K562 (cell line): ENCODE data around the gene PRR19. TPM values are rescaled to one million over a fixed set of nuclear protein-coding genes. Genes with fewer than 3 reads are reported as not detected.

Experiments used
- CCNT2 ChIP-seq: IDR thresholded peaks from 2 replicates; pipeline ENCODE4 v1.6.1; 2011; ENCODE audit warnings: borderline replicate concordance, low read depth, mild to moderate bottlenecking, moderate library complexity, mixed read lengths, low read length; ENCODE audit not compliant: insufficient read length; ENCODE audit errors: extremely low read depth
- CXXC5 ChIP-seq: fragments of 250-450 bp; sonication (Bioruptor Pico); IDR thresholded peaks from 2 replicates; pipeline ENCODE4 v1.8.0; 2022; ENCODE audit warnings: inconsistent platforms, mild to moderate bottlenecking, moderate library complexity
- HSF4 ChIP-seq: fragments of 250-450 bp; sonication (Bioruptor Pico); IDR thresholded peaks from 2 replicates; pipeline ENCODE4 v2.1.2; 2022; ENCODE audit warnings: mild to moderate bottlenecking, moderate library complexity, borderline replicate concordance
- SMARCB1 ChIP-seq: IDR thresholded peaks from 2 replicates; pipeline ENCODE4 v1.6.1; 2011; ENCODE audit warnings: improper control_type of control experiment, low read depth; ENCODE audit not compliant: insufficient read length
- SRSF7 ChIP-seq: fragments of 200-400 bp; formaldehyde crosslinking; optimal IDR thresholded peaks from 2 replicates; pipeline ENCODE3; 2017; ENCODE audit warnings: mild to moderate bottlenecking, low read depth, low read length
- STAG1 ChIP-seq: sonication (generic); formaldehyde crosslinking; IDR thresholded peaks from 2 replicates; pipeline ENCODE4 v1.5.0; 2020; ENCODE audit warnings: missing genetic modification reagents, borderline replicate concordance
- ZBTB1 ChIP-seq: sonication (generic); formaldehyde crosslinking; IDR thresholded peaks from 2 replicates; pipeline ENCODE4 v1.8.1; 2023; ENCODE audit warnings: missing genetic modification reagents, low read depth, mild to moderate bottlenecking, borderline replicate concordance
- ZNF41 ChIP-seq: fragments of 250-450 bp; sonication (Bioruptor Pico); conservative IDR thresholded peaks from 2 replicates; pipeline ENCODE4 v1.4.0; 2020; ENCODE audit warnings: mild to moderate bottlenecking
- polyA plus RNA-seq, 8 experiments: library from polyadenylated mRNA; depleted of rRNA in 4 of 8; stranded (reverse) in 5 of 8; unstranded in 3 of 8; fragments of >200 nt; fragmentation: Nextera tagmentation in 2 of 8; fragmentation: Illumina TruSeq in 1 of 8; extraction: Ambion mirVana in 2 of 8; extraction: Trizol in 1 of 8; gene quantifications; 2 replicates each; pipeline versions ENCODE4 v1.2.1 to v1.2.3, GENCODE V29; 2011 to 2014; ENCODE audit warnings: inconsistent platforms in 1 of 8, missing spikeins in 1 of 8
- total RNA-seq, 7 experiments: library from RNA; depleted of rRNA in 6 of 7; stranded (reverse); fragments of >200 nt in 6 of 7; fragmentation: Illumina TruSeq in 2 of 7; extraction: Trizol in 2 of 7; gene quantifications; 2 replicates each; pipeline versions ENCODE4 v1.2.1 to v1.2.3, GENCODE V29; 2011 to 2021; ENCODE audit warnings: low replicate concordance in 1 of 7
- TF ChIP-seq, protein P1 (sequence below): fragments of 250-450 bp; sonication (Bioruptor Pico); IDR thresholded peaks from 2 replicates; pipeline ENCODE4 v1.4.0; 2020; ENCODE audit warnings: borderline replicate concordance
- TF ChIP-seq, protein P2 (sequence below), 3 experiments: fragments of 200-800 bp in 1 of 3; sonication (Bioruptor generic) in 1 of 3; sonication (generic) in 1 of 3; formaldehyde crosslinking in 1 of 3; IDR thresholded peaks; 2 replicates each; pipeline versions ENCODE4 v1.6.1 to v1.8.0; 2016 to 2022; ENCODE audit warnings: mild to moderate bottlenecking in 2 of 3, missing compliant biosample characterization in 2 of 3, missing genetic modification characterization in 2 of 3, missing genetic modification reagents in 1 of 3
- TF ChIP-seq, protein P3 (sequence below): sonication (generic); formaldehyde crosslinking; IDR thresholded peaks from 2 replicates; pipeline ENCODE4 v1.8.0; 2023; ENCODE audit warnings: missing genetic modification reagents, mild to moderate bottlenecking, borderline replicate concordance
- TF ChIP-seq, protein P4 (sequence below): conservative IDR thresholded peaks from 2 replicates; pipeline ENCODE4 v1.6.1; 2011; ENCODE audit warnings: low read depth, mild to moderate bottlenecking, low read length; ENCODE audit not compliant: control insufficient read depth
- TF ChIP-seq, protein P5 (sequence below): sonication (generic); formaldehyde crosslinking; IDR thresholded peaks from 2 replicates; pipeline ENCODE4 v1.8.0; 2022; ENCODE audit warnings: mild to moderate bottlenecking, missing genetic modification reagents

The PRR19 gene
- total and polyA plus RNA-seq, 9 of the 15 experiments (the other 6 are each of a cell fraction or from before 2014, with no cell fraction given): 0.10 to 1.6 (median 0.54) TPM

DNA sequence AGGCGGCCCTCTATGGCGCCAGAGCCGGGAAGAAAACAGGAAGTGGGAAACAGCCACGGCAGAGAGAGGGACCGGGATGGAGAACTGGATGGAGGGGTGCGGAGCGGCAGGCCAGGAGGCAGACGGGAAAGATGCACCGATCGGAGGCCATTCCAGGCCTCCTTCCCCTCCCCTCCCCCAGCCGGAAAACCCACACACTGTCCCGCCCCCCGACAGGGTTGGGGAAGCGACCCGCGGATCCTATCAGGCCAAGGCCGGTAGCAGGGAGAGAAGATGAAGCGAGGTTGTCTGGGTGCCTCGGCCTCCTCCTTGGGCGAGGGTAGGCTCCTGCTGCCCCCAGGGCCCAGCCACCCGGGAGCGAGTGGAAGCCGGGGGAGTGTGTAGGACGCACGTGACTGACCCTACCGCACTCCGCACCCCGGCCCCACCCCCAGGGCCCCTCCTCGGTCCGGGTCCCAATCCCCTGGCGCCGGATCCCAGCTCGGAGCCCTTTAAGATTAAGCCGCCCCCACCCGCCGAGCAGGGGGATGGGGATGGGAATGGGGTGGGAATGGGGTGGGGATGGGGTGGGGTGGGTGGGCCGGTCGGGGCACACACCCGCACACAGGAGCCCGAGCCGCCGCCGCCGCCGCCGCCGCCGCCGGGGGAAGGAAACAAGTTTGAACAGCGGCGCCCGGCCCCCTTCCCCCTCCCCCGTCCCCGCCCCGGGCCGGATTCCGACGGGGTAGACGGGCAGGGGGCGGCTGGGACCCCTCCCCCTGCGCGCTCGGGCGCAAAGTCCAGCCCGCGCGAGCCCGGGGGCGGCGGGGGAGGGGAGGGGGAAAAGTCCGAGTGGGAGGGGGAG lies 48.5 kb upstream of the PRR19 start (continued):
- TF ChIP-seq, protein P1, sequence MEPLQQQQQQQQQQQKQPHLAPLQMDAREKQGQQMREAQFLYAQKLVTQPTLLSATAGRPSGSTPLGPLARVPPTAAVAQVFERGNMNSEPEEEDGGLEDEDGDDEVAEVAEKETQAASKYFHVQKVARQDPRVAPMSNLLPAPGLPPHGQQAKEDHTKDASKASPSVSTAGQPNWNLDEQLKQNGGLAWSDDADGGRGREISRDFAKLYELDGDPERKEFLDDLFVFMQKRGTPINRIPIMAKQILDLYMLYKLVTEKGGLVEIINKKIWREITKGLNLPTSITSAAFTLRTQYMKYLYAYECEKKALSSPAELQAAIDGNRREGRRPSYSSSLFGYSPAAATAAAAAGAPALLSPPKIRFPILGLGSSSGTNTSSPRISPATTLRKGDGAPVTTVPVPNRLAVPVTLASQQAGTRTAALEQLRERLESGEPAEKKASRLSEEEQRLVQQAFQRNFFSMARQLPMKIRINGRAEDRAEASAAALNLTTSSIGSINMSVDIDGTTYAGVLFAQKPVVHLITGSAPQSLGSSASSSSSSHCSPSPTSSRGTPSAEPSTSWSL: no peak
- TF ChIP-seq, protein P2, sequence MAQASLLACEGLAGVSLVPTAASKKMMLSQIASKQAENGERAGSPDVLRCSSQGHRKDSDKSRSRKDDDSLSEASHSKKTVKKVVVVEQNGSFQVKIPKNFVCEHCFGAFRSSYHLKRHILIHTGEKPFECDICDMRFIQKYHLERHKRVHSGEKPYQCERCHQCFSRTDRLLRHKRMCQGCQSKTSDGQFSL (CRISPR knock-in tag; IDR thresholded peaks at IDR 0.05): no peak
- TF ChIP-seq, protein P2 (tag; IDR thresholded peaks at IDR 0.05): no peak
- TF ChIP-seq SMARCB1 (no peak), ZBTB1 (CRISPR knock-in tag) (no peak), CXXC5 (peak; percentile 40), ZNF41 (no peak), CCNT2 (no peak), HSF4 (CRISPR knock-in tag) (no peak), SRSF7 (no peak), STAG1 (no peak; the same call in 1 of the 2 replicates)
- TF ChIP-seq, protein P3, sequence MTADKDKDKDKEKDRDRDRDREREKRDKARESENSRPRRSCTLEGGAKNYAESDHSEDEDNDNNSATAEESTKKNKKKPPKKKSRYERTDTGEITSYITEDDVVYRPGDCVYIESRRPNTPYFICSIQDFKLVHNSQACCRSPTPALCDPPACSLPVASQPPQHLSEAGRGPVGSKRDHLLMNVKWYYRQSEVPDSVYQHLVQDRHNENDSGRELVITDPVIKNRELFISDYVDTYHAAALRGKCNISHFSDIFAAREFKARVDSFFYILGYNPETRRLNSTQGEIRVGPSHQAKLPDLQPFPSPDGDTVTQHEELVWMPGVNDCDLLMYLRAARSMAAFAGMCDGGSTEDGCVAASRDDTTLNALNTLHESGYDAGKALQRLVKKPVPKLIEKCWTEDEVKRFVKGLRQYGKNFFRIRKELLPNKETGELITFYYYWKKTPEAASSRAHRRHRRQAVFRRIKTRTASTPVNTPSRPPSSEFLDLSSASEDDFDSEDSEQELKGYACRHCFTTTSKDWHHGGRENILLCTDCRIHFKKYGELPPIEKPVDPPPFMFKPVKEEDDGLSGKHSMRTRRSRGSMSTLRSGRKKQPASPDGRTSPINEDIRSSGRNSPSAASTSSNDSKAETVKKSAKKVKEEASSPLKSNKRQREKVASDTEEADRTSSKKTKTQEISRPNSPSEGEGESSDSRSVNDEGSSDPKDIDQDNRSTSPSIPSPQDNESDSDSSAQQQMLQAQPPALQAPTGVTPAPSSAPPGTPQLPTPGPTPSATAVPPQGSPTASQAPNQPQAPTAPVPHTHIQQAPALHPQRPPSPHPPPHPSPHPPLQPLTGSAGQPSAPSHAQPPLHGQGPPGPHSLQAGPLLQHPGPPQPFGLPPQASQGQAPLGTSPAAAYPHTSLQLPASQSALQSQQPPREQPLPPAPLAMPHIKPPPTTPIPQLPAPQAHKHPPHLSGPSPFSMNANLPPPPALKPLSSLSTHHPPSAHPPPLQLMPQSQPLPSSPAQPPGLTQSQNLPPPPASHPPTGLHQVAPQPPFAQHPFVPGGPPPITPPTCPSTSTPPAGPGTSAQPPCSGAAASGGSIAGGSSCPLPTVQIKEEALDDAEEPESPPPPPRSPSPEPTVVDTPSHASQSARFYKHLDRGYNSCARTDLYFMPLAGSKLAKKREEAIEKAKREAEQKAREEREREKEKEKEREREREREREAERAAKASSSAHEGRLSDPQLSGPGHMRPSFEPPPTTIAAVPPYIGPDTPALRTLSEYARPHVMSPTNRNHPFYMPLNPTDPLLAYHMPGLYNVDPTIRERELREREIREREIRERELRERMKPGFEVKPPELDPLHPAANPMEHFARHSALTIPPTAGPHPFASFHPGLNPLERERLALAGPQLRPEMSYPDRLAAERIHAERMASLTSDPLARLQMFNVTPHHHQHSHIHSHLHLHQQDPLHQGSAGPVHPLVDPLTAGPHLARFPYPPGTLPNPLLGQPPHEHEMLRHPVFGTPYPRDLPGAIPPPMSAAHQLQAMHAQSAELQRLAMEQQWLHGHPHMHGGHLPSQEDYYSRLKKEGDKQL (CRISPR knock-in tag): no peak
- TF ChIP-seq, protein P4, sequence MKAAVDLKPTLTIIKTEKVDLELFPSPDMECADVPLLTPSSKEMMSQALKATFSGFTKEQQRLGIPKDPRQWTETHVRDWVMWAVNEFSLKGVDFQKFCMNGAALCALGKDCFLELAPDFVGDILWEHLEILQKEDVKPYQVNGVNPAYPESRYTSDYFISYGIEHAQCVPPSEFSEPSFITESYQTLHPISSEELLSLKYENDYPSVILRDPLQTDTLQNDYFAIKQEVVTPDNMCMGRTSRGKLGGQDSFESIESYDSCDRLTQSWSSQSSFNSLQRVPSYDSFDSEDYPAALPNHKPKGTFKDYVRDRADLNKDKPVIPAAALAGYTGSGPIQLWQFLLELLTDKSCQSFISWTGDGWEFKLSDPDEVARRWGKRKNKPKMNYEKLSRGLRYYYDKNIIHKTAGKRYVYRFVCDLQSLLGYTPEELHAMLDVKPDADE: peak; percentile 78
- TF ChIP-seq, protein P5, sequence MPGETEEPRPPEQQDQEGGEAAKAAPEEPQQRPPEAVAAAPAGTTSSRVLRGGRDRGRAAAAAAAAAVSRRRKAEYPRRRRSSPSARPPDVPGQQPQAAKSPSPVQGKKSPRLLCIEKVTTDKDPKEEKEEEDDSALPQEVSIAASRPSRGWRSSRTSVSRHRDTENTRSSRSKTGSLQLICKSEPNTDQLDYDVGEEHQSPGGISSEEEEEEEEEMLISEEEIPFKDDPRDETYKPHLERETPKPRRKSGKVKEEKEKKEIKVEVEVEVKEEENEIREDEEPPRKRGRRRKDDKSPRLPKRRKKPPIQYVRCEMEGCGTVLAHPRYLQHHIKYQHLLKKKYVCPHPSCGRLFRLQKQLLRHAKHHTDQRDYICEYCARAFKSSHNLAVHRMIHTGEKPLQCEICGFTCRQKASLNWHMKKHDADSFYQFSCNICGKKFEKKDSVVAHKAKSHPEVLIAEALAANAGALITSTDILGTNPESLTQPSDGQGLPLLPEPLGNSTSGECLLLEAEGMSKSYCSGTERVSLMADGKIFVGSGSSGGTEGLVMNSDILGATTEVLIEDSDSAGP (CRISPR knock-in tag): no peak
